Measurements from ENCODE around the gene BCOR.

The BCOR gene

GRCh38 chrX:40105835-40106675 is 8.3 kb upstream of the BCOR start:
- H3K9me3 Mint-ChIP-seq = no peaks in the 10 kb centered on the region
- ATAC-seq = peak; percentile 54

GRCh38 chrX:40104985-40105834 is 7.5 kb upstream of the BCOR start:
- H3K4me1 Mint-ChIP-seq = peaks cover 6% of the 10 kb centered on the region
- peak overlapping the region; percentile 83 for H3K4me3 Mint-ChIP-seq
- peak overlapping the region; percentile 72 for H3K27ac Mint-ChIP-seq
- no peaks in the 10 kb centered on the region for H3K9me3 Mint-ChIP-seq
- H3K36me3 Mint-ChIP-seq = peaks cover 5% of the 10 kb centered on the region
- DNase-seq (ENCODE audit: low spot score in 2 of 2) (peak; percentile 27 to 66), ATAC-seq (peak; percentile 60)

More at GRCh38 chrX:40105835-40106675, 8.3 kb upstream of the BCOR start:
- peak overlapping the region; percentile 83 for H3K4me3 Mint-ChIP-seq
- peaks cover 6% of the 10 kb centered on the region for H3K4me1 Mint-ChIP-seq
- peak overlapping the region; percentile 92 for H3K27ac Mint-ChIP-seq
- DNase-seq (ENCODE audit: low spot score in 2 of 2) = peak; percentile 39 to 76
- peaks cover 5% of the 10 kb centered on the region for H3K36me3 Mint-ChIP-seq

GRCh38 chrX:40104630-40104984 is 6.8 kb upstream of the BCOR start:
- Mint-ChIP-seq H3K4me3 (peak overlapping the region; percentile 83), H3K4me1 (peaks cover 10% of the 10 kb centered on the region), H3K9me3 (no peaks in the 10 kb centered on the region), H3K36me3 (peaks cover 5% of the 10 kb centered on the region), H3K27ac (no peak overlapping the region)
- peak; percentile 66 for ATAC-seq
- peak in 1 of 2 donors; percentile 66 for DNase-seq (ENCODE audit: low spot score in 2 of 2)

GRCh38 chrX:40103565-40104323 is 6.0 kb upstream of the BCOR start:
- H3K9me3 Mint-ChIP-seq = no peaks in the 10 kb centered on the region
- no peak overlapping the region for H3K27ac Mint-ChIP-seq
- peak overlapping the region; percentile 83 for H3K4me3 Mint-ChIP-seq
- peaks cover 11% of the 10 kb centered on the region for H3K4me1 Mint-ChIP-seq
- no peak for ATAC-seq
- peaks cover 9% of the 10 kb centered on the region for H3K36me3 Mint-ChIP-seq
- DNase-seq (ENCODE audit: low spot score in 2 of 2) = no peak

- Mint-ChIP-seq H3K4me3 (no peak overlapping the region), H3K9me3 (no peaks in the 10 kb centered on the region), H3K27ac (no peak overlapping the region), H3K4me1 (peaks cover 11% of the 10 kb centered on the region), H3K36me3 (peaks cover 11% of the 10 kb centered on the region)
- ATAC-seq (no peak), DNase-seq (ENCODE audit: low spot score in 2 of 2) (no peak)
Observed at GRCh38 chrX:40102393-40103381, 4.9 kb upstream of the BCOR start.

GRCh38 chrX:40101430-40101802 is 3.7 kb upstream of the BCOR start:
- no peak overlapping the region for H3K4me3 Mint-ChIP-seq
- ATAC-seq (no peak), DNase-seq (ENCODE audit: low spot score in 2 of 2) (no peak)
- H3K9me3 Mint-ChIP-seq = no peaks in the 10 kb centered on the region
- peaks cover 19% of the 10 kb centered on the region for H3K36me3 Mint-ChIP-seq
- peaks cover 5% of the 10 kb centered on the region for H3K4me1 Mint-ChIP-seq
- H3K27ac Mint-ChIP-seq = no peak overlapping the region

- ATAC-seq (no peak), DNase-seq (ENCODE audit: low spot score in 2 of 2) (no peak)
- H3K36me3 Mint-ChIP-seq = peaks cover 22% of the 10 kb centered on the region
- no peak overlapping the region for H3K27ac Mint-ChIP-seq
- H3K4me1 Mint-ChIP-seq = peaks cover 5% of the 10 kb centered on the region
- no peak overlapping the region for H3K4me3 Mint-ChIP-seq
- H3K9me3 Mint-ChIP-seq = no peaks in the 10 kb centered on the region
Observed at GRCh38 chrX:40100537-40101429, 3.0 kb upstream of the BCOR start.

GRCh38 chrX:40100141-40100536 is 2.4 kb upstream of the BCOR start:
- no peaks in the 10 kb centered on the region for H3K9me3 Mint-ChIP-seq
- H3K4me3 Mint-ChIP-seq = peak overlapping the region; percentile 90
- H3K27ac Mint-ChIP-seq = no peak overlapping the region
- no peak for DNase-seq (ENCODE audit: low spot score in 2 of 2)
- peaks cover 5% of the 10 kb centered on the region for H3K4me1 Mint-ChIP-seq
- ATAC-seq = no peak
- peaks cover 28% of the 10 kb centered on the region for H3K36me3 Mint-ChIP-seq

GRCh38 chrX:40099055-40099958 is 1.5 kb upstream of the BCOR start:
- Mint-ChIP-seq H3K9me3 (no peaks in the 10 kb centered on the region), H3K4me3 (peak overlapping the region; percentile 90), H3K4me1 (peaks cover 6% of the 10 kb centered on the region), H3K36me3 (peaks cover 36% of the 10 kb centered on the region), H3K27ac (peak overlapping the region; percentile 76)
- peak; percentile 47 for ATAC-seq
- peak in 1 of 2 donors; percentile 72 for DNase-seq (ENCODE audit: low spot score in 2 of 2)

- peaks cover 42% of the 10 kb centered on the region for H3K36me3 Mint-ChIP-seq
- ATAC-seq = peak; percentile 54
- peak overlapping the region; percentile 76 for H3K27ac Mint-ChIP-seq
- peak overlapping the region; percentile 90 for H3K4me3 Mint-ChIP-seq
- peaks cover 15% of the 10 kb centered on the region for H3K4me1 Mint-ChIP-seq
- H3K9me3 Mint-ChIP-seq = no peaks in the 10 kb centered on the region
- DNase-seq (ENCODE audit: low spot score in 2 of 2) = no peak
Observed at GRCh38 chrX:40098264-40099054, 701 bp upstream of the BCOR start.

GRCh38 chrX:40097141-40097503 is 636 bp downstream of the BCOR start:
- no peaks in the 10 kb centered on the region for H3K9me3 Mint-ChIP-seq
- ATAC-seq = no peak
- peak overlapping the region; percentile 90 for H3K4me3 Mint-ChIP-seq
- no peak overlapping the region for H3K27ac Mint-ChIP-seq
- peaks cover 28% of the 10 kb centered on the region for H3K4me1 Mint-ChIP-seq
- H3K36me3 Mint-ChIP-seq = peaks cover 50% of the 10 kb centered on the region
- peak in 1 of 2 donors; percentile 59 for DNase-seq (ENCODE audit: low spot score in 2 of 2)
